Mesodermal cell (in vitro differentiated cells): Measurements from ENCODE around the gene FAM174B.

Source experiments
- H3K27ac ChIP-seq: 2 replicates; pipeline ENCODE4 v1.7.0; 2013; ENCODE audit warnings: mild to moderate bottlenecking, low read depth, low read length, moderate library complexity; ENCODE audit not compliant: severe bottlenecking
- H3K36me3 ChIP-seq: 2 replicates; pipeline ENCODE4 v1.7.1; 2013; ENCODE audit warnings: mild to moderate bottlenecking, low read length, moderate library complexity; ENCODE audit not compliant: control insufficient read depth, insufficient read depth
- H3K4me1 ChIP-seq: one replicate; pipeline ENCODE4 v1.7.1; 2013; ENCODE audit warnings: mild to moderate bottlenecking, low read length; ENCODE audit not compliant: insufficient read depth, control insufficient read depth, poor library complexity, severe bottlenecking
- H3K4me3 ChIP-seq: 2 replicates; pipeline ENCODE4 v1.7.0; 2013; ENCODE audit warnings: low read length, control low read depth, mild to moderate bottlenecking; ENCODE audit not compliant: insufficient read depth, poor library complexity, severe bottlenecking; ENCODE audit errors: extremely low read depth
- H3K9me3 ChIP-seq: 2 replicates; pipeline ENCODE4 v1.7.1; 2013; ENCODE audit warnings: mild to moderate bottlenecking, low read length, moderate library complexity; ENCODE audit not compliant: control insufficient read depth
- WGBS, 2 experiments: methylation state at CpG; one replicate each; pipeline ENCODE4 v1.1.5; 2013; ENCODE audit warnings: missing lambda C conversion rate in 2 of 2; ENCODE audit not compliant: insufficient coverage in 2 of 2; 5-methylcytosine and 5-hydroxymethylcytosine counted together

The FAM174B gene

DNA sequence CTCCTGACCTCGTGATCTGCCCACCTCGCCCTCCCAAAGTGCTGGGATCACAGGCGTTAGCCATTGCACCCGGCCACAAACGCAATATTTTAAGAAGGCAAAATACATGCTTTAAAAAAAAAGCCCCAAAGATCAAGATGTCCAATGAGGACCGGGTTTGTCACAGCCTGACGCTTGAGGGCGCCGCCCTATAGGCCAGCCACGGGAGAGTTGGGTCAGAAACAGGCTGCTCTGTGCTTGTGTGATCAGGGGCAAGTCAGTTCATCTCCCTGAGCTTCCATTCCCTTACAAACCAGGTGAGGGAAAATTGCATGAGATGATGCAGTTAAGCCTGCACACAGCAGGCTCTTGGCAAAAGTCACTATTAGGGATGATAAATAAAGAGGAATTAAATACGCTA, 23.9 kb downstream of the FAM174B start:
- WGBS, 2 experiments: 88 to 90% methylated on average over 4 to 11 of the region's 11 CpGs
- Histone ChIP-seq H3K4me1 (no peaks in the 10 kb centered on the region), H3K36me3 (peaks cover 9% of the 10 kb centered on the region), H3K9me3 (peaks cover 6% of the 10 kb centered on the region), H3K27ac (no peak overlapping the region), H3K4me3 (no peak overlapping the region)

DNA sequence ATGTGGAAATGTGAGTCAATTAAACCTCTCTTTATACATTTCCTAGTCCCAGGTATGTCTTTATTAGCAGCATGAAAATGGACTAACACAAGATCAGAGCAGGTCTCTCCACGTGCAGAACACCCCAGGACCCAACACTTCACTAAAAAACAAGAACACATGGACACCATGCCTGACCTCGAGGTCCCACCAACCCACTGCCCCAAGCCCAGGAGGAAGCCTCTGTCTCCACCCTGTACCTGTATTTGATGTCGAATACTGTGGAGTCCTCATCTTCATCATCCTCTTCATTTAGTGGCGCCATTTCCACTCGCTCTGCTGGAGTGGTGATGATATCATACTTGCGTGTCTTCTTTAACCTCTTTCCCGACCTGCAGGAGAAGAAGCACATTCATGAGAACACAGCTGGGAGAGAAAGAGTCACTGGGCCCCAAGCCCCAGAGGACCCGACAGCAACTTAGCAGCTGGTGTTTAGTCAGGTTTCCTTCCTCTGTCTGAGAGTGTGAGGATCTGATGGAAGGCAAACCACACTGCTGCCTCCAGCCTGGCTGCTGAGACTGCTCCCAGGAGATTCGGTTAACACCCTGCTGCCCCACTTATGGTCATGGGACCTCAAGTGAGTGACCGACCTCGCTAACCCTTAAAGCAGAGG, 25.5 kb downstream of the FAM174B start:
- H3K4me3 ChIP-seq: no peak overlapping the region
- whole genome bisulfite sequencing, 2 experiments: 95 to 100% methylated on average over 6 to 11 of the region's 11 CpGs
- H3K36me3 ChIP-seq: peaks cover 9% of the 10 kb centered on the region
- peaks cover 6% of the 10 kb centered on the region for H3K9me3 ChIP-seq
- peaks cover 7% of the 10 kb centered on the region for H3K4me1 ChIP-seq
- H3K27ac ChIP-seq: no peak overlapping the region

DNA sequence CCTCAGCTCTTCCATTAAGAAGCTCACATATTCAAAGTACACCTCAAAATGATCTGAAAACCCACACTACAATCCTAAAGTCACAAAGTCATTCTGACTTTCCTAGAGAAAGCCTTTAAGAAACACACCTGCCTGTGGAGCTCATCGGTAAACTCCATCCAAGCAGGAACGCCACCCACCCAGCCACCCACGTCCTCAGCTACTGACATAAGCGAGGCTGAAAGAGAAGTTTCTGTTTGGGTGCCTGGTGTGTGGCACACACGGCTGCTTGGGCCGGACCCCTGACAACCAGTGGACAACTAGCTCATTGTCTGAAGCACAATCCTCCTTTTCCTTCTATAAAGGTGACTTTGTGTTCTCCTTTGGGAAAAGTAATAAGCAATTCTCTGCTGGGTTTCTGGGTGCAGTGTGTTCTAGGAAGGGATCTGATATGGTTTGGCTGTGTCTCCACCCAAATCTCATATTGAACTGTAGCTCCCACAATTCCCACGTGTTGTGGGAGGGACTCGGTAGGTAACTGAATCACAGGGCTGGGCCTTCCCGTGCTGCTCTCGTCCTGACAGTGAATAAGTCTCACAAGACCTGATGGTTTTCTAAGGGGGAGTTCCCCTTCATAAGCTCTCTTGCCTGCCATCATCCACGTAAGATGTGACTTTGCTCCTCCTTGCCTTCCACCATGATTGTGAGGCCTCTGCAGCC, 26.1 kb downstream of the FAM174B start:
- 96% methylated on average over 4 to 7 of the region's 11 CpGs for WGBS, 2 experiments
- Histone ChIP-seq H3K4me1 (peaks cover 14% of the 10 kb centered on the region), H3K9me3 (peaks cover 6% of the 10 kb centered on the region), H3K36me3 (peaks cover 9% of the 10 kb centered on the region), H3K27ac (no peak overlapping the region), H3K4me3 (no peak overlapping the region)

DNA sequence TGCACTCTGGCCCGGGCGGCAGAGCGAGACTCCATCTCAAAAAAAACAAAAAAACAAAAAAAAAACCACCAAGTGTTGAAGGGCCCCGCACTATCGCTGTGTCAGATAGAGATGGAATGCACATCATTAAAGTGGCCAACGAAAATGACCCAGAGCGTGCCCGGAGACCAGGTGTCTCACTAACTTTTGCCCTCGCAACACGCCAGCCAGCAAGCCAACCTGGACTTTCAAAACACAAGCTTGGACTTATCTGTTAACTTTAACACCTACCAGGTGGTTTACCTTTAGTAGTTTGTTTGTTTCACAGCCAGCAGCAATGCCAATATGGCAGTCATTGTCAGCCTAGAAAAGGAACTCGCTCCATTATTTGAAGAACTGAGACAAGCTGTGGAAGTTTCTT, 28.6 kb downstream of the FAM174B start:
- 95% methylated on average over 6 to 10 of the region's 11 CpGs for WGBS, 2 experiments
- Histone ChIP-seq H3K4me3 (no peak overlapping the region), H3K27ac (no peak overlapping the region), H3K36me3 (peaks cover 9% of the 10 kb centered on the region), H3K9me3 (peaks cover 6% of the 10 kb centered on the region), H3K4me1 (peaks cover 21% of the 10 kb centered on the region)

DNA sequence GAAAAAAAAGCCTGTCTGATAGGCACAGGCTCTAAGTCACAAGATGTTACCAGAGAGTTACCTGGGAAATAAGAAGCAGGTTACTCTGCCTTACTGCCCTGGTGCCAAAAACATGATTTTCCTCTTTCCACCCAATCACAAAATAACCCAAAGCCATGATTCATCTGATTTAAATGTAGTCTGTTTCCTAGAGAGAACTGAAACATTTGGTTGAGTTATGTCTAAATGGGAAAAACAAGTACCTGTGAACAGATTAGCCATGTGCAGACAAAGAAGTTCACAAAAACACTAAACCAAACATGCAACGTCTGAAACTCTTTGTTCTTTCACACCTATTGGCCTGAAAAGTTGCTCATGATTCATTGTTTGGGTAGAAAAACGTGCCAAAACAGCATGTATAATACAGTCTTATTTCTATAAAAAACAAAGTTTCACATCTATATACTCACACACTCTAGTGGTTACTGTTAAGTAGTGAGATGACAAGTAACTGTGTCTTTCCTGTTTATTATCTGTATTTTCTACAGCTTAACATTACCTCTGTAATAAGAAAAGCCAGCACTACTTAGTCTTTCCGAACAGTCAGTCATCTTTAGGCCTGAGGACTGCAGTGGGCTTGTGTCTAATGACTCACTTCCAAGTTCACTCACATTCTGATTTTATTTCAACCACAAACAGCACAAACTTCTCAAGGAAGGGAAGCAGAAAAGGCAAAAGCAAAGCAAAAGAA, 30.2 kb downstream of the FAM174B start:
- H3K9me3 ChIP-seq: peaks cover 3% of the 10 kb centered on the region
- 60% methylated on average over 1 of the region's 3 CpGs; no CpG with 5 or more reads in 1 of the 2 experiments for WGBS, 2 experiments
- H3K4me3 ChIP-seq: no peak overlapping the region
- H3K27ac ChIP-seq: peak overlapping the region; percentile 8
- H3K4me1 ChIP-seq: peaks cover 21% of the 10 kb centered on the region
- peaks cover 9% of the 10 kb centered on the region for H3K36me3 ChIP-seq

DNA sequence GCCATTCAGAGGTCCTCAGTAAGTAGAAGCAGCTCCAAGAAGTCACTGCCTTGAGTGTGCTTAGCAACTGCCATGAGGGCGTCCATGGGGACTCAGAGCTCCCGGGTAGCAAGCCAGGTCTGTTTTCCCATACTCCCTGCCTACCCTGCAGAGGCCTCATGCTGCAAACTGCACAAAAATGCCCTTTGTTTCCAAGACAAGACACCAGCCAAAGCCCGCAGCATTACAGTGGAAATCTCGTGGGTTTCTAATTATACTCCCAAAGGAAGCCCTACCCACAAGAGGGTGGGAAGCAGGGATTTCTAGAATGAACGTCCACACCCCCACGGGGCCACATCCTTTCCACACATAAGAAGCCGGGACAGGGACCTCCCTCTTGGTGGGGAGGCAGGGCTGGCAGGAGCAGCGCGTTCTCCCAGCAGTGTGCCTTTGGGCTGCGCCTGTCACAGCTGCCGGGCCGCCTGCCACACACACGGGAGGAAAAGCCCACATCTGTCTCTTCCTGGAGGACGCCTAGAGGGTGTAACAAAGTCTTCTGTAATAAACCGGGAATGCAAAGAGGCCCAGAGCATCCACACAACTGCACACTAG, 31.1 kb downstream of the FAM174B start:
- Histone ChIP-seq H3K36me3 (peaks cover 3% of the 10 kb centered on the region), H3K4me3 (no peak overlapping the region), H3K9me3 (peaks cover 3% of the 10 kb centered on the region), H3K27ac (no peak overlapping the region), H3K4me1 (peaks cover 21% of the 10 kb centered on the region)
- 65 to 72% methylated on average over 7 to 10 of the region's 15 CpGs for WGBS, 2 experiments

DNA sequence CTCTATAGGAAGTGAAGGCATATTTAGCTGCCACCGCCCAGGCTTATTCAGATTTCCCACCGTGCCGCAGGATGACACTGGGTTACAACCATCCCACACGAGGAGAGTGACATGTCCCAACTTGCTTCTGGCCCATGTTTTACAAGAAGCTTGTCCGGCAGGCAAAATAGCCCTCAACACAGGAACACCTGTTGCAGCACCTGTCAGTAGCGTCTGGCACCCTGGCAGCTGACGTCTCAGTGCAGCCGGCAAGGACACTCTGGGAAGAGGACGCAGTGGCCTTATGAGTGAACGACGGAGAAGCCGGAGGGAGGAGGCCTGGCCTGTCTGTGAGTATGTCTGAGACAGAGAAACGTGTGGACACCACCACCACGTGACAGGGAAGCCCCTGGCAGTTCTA, 32.1 kb downstream of the FAM174B start:
- H3K4me3 ChIP-seq: no peak overlapping the region
- H3K4me1 ChIP-seq: peaks cover 26% of the 10 kb centered on the region
- no peak overlapping the region for H3K27ac ChIP-seq
- peaks cover 2% of the 10 kb centered on the region for H3K36me3 ChIP-seq
- H3K9me3 ChIP-seq: peaks cover 3% of the 10 kb centered on the region
- 87 to 94% methylated on average over 13 to 14 of the region's 14 CpGs for WGBS, 2 experiments

DNA sequence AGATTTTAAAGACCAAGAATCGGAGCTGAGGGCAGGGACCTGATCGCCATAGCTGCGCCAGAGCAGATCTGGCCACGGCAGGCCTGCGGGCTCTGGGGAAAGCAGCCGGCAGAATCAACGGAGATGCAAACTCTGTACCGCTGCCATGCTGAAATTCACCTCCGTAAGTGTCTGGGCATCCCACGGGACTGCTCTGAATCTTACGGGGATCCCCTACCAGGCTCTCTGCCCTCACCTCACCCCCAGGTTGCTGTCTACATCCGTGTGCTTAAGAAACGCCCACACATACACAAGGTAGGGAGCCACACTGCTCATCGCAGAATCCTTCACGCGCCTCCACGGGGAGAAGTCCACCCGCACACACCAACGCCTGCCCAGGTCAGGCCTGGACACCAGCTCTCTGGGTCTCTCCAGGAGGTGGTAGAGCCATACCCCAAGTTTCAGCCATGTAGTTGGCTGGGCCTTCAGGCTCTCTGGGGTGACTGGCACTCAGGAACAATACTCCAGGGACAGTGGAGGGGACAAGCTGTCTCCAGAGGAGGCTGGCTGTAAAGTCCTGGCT, 33.5 kb downstream of the FAM174B start:
- no peaks in the 10 kb centered on the region for H3K36me3 ChIP-seq
- no peak overlapping the region for H3K4me3 ChIP-seq
- peaks cover 35% of the 10 kb centered on the region for H3K4me1 ChIP-seq
- no peak overlapping the region for H3K27ac ChIP-seq
- H3K9me3 ChIP-seq: peaks cover 2% of the 10 kb centered on the region
- WGBS, 2 experiments: 97 to 98% methylated on average over 17 to 19 of the region's 19 CpGs

DNA sequence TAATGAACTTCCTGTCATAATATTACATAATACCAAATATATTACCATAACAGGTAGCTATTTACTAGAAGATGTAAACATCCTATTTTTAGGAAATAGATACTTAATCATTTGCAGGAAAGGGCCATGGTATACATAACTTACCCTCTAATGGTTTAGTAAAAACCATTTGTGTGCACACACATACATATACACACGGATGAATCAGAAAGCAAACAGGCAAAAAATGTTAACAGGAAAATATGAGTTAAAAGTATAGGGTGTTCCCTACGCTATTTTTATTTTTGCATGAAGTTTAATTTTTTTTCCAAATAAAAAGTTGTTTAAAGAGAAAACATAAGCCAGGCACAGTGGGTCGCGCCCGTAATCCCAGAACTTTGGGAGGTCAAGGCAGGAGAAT, 34.6 kb downstream of the FAM174B start:
- Histone ChIP-seq H3K36me3 (no peaks in the 10 kb centered on the region), H3K4me1 (peaks cover 42% of the 10 kb centered on the region), H3K27ac (no peak overlapping the region), H3K4me3 (no peak overlapping the region), H3K9me3 (no peaks in the 10 kb centered on the region)
- WGBS, 2 experiments: 94 to 100% methylated on average over 3 of the region's 5 CpGs
